Putamen (tissue), 1 donor: Measurements from ENCODE around the gene NMBR.
"Not testable (repeated sequence)": the region's sequence is repeated elsewhere in the genome, so short reads cannot be mapped to it uniquely, and the experiment has no call there.

Source experiments
- DNase-seq: peaks from one replicate; pipeline ENCODE4 v3.0.0-alpha.2; 2016; ENCODE audit warnings: low spot score

The NMBR gene

GRCh38 chr6:142146828-142147662, at the start of gene NMBR, which contains the start of gene VTA1:
NMBR (minus strand) TSS chr6:142147122; CDS start chr6:142088658, 58,464 bp downstream.
VTA1 (plus strand) TSS chr6:142147263; CDS start chr6:142147288, 25 bp downstream.
- peak; percentile 99 for DNase-seq

GRCh38 chr6:142195862-142196541, 49.1 kb upstream of the NMBR start:
- DNase-seq: no peak

- no peak for DNase-seq
Measured at GRCh38 chr6:142193621-142194020, 46.7 kb upstream of the NMBR start.

GRCh38 chr6:142192343-142192742, 45.4 kb upstream of the NMBR start:
- DNase-seq: no peak

- no peak for DNase-seq
Measured at GRCh38 chr6:142189057-142189456, 42.1 kb upstream of the NMBR start.

GRCh38 chr6:142188341-142188740, 41.4 kb upstream of the NMBR start:
- not testable (repeated sequence) for DNase-seq

- no peak for DNase-seq
Measured at GRCh38 chr6:142187209-142187608, 40.3 kb upstream of the NMBR start.

- DNase-seq: no peak
Measured at GRCh38 chr6:142185641-142186040, 38.7 kb upstream of the NMBR start.

- DNase-seq: no peak
Measured at GRCh38 chr6:142184307-142184706, 37.4 kb upstream of the NMBR start.

- DNase-seq: no peak
Measured at GRCh38 chr6:142183351-142183750, 36.4 kb upstream of the NMBR start.

GRCh38 chr6:142182004-142182403, 35.1 kb upstream of the NMBR start:
- DNase-seq: no peak

GRCh38 chr6:142178129-142178528, 31.2 kb upstream of the NMBR start:
- DNase-seq: no peak

- DNase-seq: no peak
Measured at GRCh38 chr6:142174703-142175102, 27.8 kb upstream of the NMBR start.

- no peak for DNase-seq
Measured at GRCh38 chr6:142173980-142174379, 27.1 kb upstream of the NMBR start.

- no peak for DNase-seq
Measured at GRCh38 chr6:142172758-142173157, 25.8 kb upstream of the NMBR start.

- no peak for DNase-seq
Measured at GRCh38 chr6:142171351-142171750, 24.4 kb upstream of the NMBR start.

- DNase-seq: no peak
Measured at GRCh38 chr6:142167486-142167885, 20.6 kb upstream of the NMBR start.

GRCh38 chr6:142167071-142167470, 20.1 kb upstream of the NMBR start:
- DNase-seq: no peak

- DNase-seq: no peak
Measured at GRCh38 chr6:142165227-142165626, 18.3 kb upstream of the NMBR start.

GRCh38 chr6:142162780-142163179, 15.9 kb upstream of the NMBR start:
- no peak for DNase-seq

GRCh38 chr6:142156758-142157068, 9.8 kb upstream of the NMBR start:
- not testable (repeated sequence) for DNase-seq

GRCh38 chr6:142155895-142156757, 9.2 kb upstream of the NMBR start:
- no peak for DNase-seq

- no peak for DNase-seq
Measured at GRCh38 chr6:142155091-142155490, 8.2 kb upstream of the NMBR start.
